ENCODE data around the gene SBK2.
"Not testable (repeated sequence)": the region's sequence is repeated elsewhere in the genome, so short reads cannot be mapped to it uniquely, and the experiment has no call there.

SBK2 gene

DNA sequence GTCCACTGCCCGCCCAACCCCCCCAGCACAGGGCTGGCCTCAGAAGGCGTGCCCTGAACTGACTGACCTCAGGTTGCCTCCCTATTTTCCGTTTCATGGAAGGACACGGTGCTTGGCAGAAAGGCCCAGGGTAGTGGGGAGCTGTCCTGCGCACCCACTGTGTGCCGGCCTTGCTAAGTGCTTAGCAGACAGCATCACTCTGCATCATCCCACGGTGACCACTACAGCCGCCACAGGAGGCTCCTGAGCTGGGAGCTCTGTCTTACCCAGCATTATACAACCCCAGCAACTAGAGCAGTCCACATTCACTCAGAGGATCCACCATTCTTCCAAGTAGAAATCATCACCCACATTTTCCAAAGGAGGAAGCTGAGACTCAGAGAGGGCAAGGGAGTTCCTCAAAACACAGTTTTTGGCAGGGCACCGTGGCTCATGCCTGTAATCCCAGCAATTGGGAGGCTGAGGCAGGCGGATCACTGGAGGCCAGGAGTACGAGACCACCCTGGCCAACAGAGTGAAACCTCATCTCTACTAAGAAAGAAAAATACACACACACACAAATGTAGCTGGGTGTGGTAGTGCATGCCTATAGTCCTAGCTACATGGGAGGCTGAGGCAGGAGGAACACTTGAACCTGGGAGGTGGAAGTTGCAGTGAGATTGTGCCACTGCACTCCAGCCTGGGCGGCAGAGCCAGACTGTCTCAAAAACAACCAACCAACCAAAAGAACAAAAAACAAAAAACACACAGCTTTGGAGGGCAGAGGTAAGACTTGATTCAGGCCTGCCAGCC lies 1.6 kb downstream of the SBK2 start:
- DNase-seq: no peak

DNA sequence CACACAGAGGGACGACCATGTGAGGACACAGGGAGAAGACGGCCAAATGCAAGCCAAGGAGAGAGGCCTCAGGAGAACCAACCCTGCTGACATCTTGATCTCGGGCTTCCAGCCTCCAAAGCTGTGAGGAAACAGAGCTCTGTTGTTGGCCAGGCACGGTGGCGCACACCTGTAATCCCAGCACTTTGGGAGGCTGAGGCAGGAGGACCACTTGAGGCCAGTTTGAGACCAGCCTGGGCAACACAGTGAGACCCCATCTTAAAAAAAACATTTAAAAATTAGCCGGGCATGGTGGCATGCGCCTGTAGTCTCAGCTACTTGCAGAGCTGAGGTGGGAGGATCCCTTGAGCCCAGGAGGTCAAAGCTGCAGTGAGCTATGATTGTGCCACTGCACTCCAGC lies 2.7 kb downstream of the SBK2 start:
- DNase-seq: not testable (repeated sequence)

DNA sequence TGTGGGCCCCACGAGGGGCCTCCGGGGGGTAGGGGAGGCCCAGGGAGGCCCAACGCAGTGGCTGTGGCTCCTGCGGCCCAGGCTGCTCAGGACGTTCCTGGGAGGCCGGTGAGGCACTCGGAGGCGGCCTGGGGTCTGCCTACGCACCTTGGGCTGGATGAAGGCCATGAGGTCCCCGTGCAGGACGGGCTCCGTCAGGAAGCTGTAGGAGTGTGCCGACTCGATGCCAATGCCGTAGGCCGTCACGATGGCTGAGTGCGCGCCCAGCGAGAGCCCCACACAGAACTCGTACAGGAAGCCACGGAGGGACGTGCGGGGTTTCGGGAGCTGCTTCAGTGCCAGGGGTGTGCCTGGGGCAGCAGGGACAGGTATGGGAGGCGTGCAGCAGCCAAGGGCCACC lies 5.9 kb downstream of the SBK2 start:
- no peak for DNase-seq

DNA sequence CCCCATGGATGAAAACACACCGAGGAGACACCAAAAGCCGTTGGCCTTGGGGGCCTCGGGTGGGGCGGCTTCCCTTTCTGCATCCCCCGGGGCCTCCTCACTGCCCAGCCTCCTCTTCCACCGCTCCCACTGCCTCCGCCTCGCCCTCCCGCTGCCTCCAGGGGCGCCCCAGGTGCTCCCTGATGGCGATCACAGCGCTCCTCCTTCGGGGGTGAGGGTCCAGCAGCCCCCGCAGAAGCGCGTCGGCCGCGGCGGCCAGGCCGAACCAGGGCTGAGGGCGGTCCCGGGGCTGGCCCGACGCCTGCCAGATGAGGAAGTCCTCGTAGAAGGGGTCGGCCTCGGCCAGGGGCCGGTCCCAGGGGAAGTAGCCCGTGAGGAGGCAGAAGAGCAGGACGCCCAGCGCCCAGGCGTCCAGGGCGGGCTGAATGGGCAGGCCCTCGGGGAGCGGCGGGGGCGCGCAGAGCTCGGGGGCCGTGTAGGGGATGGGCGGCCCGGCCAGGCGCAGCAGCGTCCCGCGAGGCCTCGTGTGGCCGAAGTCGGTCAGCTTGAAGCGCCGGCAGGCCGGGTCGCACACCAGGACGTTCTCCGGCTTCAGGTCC lies 7.2 kb downstream of the SBK2 start:
- no peak for DNase-seq

DNA sequence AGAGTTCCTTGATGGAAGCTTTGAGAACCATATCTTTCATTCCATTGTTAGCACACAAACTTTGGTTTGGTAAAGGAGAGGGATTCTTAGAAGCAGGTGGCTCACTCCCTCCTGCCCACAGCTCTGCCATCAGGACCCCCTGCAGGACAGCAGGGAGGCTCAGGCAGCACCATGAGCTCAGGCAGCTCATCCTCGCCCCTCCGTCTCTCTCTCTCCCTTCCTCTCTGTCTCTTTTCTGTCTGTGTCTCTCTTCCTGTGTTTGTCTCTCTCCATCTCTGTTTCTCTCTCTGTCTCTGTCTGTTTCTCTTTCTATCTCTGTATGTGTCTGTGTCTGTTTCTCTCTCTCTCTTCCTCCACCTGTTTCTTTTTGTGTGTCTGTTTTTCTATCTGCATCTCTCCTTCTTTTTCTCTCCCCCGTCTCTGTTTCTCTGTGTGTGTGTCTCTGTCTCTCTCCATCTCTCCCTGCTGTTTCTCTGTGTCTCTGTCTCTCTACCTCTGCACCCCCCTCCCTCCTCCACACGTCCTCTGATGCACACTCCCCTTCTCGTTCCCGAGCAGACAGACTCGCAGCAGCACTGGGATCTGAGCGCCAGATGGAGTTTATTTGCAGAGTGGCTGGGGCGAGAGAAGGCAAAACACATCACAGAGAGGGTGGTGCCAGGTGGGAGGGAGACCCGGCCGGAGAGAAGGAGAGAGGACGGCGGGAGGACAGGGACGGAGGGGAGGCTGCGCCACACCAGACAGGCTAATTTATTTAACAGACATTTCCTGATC lies 8.7 kb downstream of the SBK2 start:
- no peak for DNase-seq

DNA sequence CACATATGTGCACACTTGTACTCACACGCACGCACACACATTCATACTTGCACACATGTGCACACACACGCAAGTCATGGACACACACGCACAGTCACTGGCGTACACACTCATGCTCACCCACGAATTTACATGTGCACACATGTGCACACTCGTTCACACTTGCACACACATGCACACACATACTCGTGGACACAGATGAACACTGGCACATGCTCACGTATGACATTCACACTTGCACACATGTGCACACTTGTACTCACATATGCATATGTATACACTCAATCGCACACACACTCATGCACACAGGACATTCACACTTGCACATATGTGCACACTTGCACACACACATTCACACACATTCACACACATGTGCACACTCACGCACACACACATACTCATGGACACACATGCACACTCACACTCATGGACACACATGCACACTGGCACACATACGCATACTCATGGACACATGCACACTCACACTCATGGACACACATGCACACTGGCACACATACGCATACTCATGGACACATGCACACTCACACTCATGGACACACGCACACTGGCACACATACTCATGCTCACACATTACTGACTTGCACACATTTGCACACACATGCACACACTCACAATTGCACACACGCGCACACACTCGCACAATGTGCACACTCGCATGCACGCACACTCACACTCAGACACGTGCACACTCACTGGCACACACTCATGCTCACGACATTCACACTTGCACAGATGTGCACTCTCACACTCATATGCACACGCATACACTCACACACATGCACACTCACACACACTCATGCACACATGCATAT lies 9.5 kb downstream of the SBK2 start:
- no peak for DNase-seq

DNA sequence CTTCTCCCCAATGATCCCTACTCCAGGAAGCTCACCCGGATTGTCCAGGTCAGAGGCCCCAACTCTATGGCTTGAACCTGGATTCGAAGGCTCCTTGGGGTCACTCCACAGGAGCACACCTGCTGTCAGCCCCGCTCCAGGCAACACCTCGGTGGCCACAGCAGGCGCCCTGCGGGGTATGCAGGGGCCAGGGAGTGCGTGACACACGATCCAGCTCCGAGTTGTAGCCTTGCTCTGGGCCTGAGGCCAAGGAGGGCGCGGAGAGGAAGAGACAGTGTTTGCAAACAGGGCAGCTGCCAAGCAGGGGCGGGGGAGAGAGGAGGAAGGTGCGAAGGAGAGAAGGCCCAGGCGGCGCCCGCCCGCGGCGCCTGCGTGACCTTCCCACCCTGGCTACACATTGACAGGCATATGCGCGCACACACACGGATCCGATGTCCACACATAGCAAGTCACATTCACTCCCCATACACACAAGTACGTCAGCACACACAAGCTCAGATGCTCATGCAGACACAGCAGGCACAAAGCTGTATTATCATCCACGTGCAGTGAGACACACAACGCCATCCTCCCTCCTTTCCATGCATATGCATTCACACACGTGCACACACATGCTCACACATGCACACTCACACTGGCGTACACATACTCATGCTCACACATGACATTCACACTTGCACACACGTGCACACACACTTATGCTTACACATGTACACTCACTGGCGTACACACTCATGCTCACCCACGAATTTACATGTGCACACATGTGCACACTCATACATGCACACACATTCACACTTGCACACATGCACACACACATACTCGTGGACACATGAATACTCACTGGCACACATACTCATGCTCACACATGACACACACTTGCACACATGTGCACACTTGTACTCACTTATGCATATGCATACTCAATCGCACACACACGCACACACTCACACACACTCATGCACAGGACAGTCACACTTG lies 10.4 kb downstream of the SBK2 start:
- DNase-seq: no peak

DNA sequence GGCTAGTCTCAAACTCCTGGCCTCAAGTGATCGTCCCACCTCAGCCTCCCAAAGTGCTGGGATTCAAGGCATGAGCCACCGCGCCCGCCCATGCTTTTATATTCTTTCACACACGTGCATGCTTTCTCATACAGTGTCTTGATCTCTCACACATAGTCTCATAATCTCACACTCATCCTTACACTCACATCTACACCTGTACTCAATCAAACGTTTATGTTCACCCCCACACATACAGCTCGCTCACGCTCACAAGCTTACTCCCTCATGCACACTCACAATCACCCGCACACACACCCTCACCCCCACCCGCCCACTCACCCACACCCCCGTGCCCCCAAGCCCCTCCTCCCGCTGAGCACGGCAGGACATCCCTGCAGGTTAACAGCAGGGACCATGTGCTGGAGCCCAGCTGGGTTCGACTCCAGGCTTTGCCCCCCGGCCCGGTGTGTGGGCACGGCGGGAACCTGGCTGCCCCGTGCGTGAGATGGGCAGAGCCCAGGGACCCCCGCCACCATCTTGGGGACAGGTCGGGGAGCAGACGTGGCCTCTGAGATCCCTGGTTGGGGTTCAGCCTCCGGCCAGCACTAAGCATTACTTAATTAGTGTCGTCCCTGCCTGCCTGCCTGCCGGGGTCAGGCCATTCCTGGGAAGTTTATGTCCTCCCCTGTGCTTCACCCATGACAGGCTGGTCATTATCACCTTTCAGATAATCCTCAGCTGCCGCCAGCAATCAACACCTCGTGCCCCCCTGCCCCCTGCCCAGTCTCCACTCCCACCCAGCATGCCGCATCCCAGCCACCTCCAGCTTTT lies 11.4 kb downstream of the SBK2 start:
- no peak for DNase-seq

DNA sequence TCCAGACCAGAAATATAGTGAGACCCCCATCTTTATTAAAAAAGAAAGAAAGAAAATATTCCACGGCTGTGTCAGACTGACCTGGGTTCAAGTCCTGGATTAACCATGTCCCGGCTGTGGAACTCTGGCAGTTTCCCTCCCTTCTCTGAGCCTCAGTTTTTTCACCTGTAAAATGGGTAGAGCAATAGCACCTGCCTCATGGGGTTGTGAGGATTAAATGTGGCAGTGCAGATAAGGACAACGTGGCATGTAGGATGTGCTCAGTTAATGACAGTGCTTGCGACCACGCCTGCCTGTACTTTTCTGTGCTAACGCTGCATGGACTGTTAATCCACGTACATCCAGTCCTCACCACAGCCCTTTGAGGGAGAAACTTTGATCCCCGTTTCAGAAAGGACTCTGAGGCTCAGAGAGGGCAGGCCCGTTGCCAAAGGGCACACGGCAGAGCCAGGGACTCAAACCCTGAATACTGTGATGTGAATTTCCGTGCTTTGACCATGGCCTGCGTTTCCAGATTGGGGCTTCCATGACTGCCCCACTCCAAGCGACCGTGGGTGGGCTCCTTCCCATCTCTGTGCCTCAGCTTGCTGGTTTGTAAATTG lies 16.1 kb downstream of the SBK2 start:
- DNase-seq: no peak

DNA sequence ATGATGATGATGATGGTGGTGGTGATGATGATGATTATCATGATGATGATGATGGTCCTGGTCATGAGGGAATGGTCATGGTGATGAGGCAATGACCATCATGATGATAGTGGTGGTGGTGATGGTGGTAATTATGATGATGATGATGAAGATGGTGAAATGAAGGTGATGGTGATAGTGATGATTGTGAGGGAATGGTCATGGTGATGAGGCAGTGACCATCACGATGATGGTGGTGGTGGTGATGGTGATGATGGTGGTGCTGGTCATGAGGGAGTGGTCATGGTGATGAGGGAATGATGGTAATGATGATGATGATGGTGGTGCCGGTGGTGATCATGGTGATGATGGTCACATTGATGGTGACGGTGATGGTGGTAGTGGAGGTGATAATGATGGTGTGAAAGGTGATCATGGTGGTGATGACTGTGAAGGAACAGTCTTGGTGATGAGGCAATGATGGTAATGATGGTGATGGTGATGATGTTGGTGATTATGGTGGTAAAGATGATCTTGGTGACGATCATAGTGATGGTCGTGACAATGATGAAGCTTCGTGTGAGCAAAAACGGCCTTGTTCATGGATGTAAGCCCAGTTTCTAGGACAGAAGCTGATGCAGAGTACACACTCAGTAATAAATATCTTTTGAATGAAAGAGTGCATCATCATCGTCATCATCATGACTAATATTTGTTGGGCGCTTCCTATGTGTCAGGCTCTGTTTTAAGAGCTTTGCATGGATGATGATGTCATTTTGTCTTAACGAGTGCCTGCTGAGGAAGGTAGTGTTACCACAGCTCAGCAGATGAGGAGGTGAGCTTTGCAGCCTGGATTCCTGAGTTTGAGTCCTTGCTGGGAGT lies 17.3 kb downstream of the SBK2 start:
- DNase-seq: no peak

DNA sequence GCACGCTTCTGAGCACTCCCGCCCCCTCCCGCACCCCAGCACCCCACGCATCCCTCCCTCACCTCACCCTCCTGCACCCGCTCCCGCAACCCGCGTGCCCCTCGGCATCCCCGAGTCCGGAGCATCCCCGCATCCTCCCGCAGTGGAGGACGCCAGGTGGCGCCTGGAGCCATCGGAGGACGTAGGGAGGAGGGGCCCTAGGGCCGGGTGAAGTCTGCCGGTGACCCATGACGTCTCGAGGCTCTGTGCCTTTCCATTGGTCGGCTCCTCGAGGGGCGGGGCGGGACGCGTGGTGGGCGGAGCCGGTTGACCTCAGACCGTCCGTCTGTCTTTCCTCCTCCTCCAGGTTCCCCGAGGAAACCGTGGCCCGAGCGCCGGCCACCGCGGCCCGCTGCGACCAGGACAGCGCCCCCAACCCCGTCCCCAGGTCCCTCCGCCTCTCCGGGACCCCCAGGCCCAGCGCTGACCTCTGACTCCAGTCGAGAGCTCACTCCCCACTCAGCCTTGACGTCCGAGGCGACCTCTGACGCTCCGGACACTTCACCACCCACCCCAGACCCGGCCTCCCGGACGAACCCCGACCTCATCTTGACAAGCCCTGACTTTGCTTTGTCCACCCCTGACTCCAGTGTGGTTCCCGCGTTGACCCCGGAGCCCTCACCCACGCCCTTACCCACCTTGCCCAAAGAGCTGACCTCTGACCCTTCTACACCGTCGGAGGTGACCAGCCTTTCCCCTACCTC lies 19.9 kb downstream of the SBK2 start:
- DNase-seq: peak; percentile 94

DNA sequence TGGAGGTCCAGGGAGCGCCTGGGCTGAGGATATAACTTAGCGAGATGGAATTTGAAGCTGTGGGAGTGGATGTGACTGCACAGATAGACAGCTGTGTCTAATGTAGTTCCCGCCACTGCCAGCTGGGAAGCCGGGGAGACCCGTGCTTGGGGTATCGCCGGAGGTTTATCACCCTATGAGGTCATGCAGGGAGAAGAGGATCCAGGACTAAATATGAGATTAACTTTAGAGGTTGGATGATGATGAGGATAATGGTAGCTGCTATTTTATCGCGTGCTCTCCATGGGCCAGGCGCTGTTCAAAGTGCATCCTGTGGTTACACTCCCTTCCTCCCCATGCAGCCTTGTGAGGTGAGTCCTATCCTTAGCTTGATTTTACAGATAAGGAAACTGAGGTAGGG lies 28.8 kb downstream of the SBK2 start:
- no peak for DNase-seq

DNA sequence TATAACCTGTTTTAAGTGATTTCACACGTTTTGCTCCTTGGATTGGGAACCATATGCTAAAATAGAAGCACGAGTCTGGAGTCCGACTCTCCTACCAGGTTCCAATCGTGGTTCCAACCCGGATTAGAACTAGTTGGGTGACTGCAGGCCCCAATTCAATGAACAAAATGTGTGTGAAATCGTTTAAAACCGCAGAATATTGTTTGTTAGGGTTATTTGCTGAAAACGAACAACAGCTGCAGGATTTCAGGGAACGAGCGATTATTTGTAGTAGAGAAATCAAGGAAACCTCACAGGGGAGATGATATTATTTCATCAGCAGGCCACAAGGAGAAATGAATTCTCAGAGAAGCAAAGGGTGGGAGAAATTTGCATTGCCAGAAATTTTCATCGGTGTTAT lies 32.0 kb downstream of the SBK2 start:
- no peak for DNase-seq

DNA sequence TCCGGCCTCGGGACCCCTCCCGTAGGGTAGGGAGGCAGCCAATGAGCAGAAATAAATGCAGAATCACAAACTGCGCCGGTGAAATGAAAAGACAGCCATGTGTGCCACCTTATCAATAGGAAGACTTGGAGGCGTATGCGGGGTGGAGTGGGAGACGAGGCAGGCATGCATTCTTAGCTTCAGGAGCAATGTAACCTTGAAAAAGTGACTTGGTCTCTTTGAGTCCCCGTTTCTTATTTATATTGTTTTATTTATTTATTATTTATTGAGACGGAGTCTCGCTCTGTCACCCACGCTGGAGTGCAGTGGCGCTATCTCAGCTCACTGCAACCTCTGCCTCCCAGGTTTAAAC lies 32.7 kb downstream of the SBK2 start:
- no peak for DNase-seq

DNA sequence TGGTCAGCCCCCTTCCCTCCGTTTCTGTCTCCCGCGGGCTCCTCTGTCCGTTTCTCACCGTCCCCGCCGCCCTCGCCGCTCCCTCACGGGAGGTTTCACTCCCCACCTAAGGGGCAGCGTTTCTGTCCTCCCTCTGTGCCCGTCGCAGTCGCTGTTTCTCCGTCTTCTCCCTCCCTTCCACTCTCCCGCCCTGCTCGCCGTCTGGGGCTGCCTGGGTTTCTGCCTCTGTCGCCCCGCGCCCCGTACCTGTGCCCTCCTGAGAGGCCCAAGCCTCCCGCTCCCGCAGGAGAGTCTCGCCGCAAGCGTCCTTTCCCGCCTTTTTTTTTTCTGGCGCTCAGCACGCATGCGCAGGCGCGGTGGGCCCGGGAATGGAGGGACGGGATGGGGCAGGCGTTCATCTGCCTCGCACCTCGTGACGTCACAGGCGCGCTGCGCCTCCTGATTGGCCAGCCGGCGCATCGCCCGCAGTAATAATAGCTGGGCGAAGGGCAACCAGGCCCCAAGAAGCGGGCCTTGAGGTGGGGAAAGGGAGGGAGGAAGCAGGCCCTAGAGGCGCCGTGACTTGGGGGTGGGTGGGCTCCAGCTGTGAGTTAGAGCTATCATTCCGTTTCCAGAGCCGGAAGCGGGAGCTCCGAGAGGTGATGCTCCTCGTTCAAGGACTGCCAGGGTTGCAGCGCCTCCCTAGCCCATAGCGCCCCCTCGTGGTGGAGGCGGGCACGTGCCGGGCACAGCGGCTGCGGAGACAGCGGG lies 33.3 kb downstream of the SBK2 start:
- DNase-seq: peak; percentile 93

DNA sequence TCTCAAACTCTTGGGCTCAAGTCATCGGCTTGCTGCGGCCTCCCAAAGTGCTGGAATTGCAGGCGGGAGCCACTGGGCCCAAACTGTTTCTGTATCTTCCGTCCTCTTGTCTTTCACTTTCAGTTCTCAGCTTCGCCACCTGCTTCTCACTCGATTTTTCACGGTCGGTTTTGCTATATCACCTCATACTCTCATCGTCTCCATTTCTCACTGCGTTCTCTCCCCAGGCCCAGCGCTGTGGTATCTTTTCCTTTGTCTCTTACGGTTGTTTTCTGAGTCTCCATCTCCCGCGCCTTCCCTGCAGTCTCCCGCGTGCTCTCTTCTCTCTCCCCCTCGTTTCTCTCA lies 33.8 kb downstream of the SBK2 start:
- no peak for DNase-seq

DNA sequence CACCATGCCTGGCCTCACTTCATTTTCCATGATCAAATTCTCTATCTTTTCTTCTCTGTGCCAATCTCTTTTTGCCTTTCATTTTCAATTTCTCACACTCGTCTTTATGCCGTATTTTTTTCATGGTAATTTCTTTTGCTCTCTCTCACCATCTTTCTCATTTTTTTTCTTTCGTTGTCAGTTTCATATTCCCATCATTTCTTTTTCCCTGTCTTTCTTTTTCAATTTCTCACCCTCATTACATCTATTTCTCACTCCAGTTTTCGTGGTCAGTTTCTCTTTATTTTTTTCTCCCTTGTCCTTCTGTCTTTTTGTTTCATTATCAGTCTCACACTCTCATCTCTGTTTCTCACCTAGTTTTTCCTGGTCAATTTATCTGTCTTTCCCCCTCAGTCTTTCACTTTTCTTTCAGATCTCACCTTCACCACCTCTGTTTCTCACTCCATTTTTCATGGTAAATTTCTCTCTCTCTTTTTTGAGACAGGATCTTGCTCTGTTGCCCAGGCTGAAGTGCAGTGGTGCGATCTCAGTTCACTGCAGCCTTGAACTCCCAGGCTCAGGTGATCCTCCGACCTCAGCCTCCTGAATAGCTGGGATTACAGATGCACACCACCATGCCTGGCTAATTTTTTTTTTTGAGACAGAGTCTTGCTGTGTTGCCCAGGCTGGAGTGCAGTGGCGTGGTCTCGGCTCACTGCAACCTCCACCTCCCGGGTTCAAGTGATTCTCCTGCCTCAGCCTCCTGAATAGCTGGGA lies 34.6 kb downstream of the SBK2 start:
- no peak for DNase-seq
